CD4-positive, alpha-beta T cell (primary cell): Measurements from ENCODE around the gene GPR183. TPM values are rescaled to one million over a fixed set of nuclear protein-coding genes. Genes with fewer than 3 reads are reported as not detected.
A peak's percentile ranks its signal among the peaks of the same experiment; 100 is the strongest.

Source experiments
- ATAC-seq: fragments of 200-7000 bp; cut with Tn5 transposase; one replicate; pipeline ENCODE4 v1.10.0; 2022; ENCODE audit warnings: mild to moderate bottlenecking; ENCODE audit not compliant: poor library complexity
- CTCF ChIA-PET: fragments of 350-600 bp; sonication (Branson Sonifier 250); formaldehyde crosslinking; loops from one replicate; lab custom pipeline; 2021; ENCODE audit warnings: antibody characterized with exemption, inconsistent platforms; lab: Charles Lee
- POLR2A ChIA-PET: fragments of 350-600 bp; sonication (Branson Sonifier 250); formaldehyde crosslinking; loops from one replicate; lab custom pipeline; 2021; ENCODE audit warnings: antibody characterized with exemption, inconsistent platforms; lab: Charles Lee
- DNase-seq, 14 experiments: peaks; one replicate each; pipeline ENCODE4 v3.0.0-alpha.2; 2013 to 2020; ENCODE audit warnings: mixed read lengths in 2 of 14
- H3K27ac ChIP-seq, 2 donors: one replicate each; pipeline versions ENCODE4 v1.5.1 to v1.7.0; 2013; ENCODE audit warnings: low read length in 2 of 2, low read depth in 1 of 2, mild to moderate bottlenecking in 1 of 2
- H3K27me3 ChIP-seq, 2 experiments: 1 replicate in 1 of 2; 2 replicates in 1 of 2; pipeline versions ENCODE4 v1.6.1 to v1.7.0; 2013; ENCODE audit warnings: low read length in 2 of 2, control low read depth in 1 of 2, mild to moderate bottlenecking in 1 of 2, moderate library complexity in 1 of 2; ENCODE audit not compliant: insufficient read depth in 2 of 2, control insufficient read depth in 1 of 2
- H3K36me3 ChIP-seq: one replicate; pipeline ENCODE4 v1.6.1; 2013; ENCODE audit warnings: low read length, control low read depth; ENCODE audit not compliant: insufficient read depth
- H3K4me1 ChIP-seq: one replicate; pipeline ENCODE4 v1.6.1; 2013; ENCODE audit warnings: low read length, control low read depth; ENCODE audit not compliant: insufficient read depth
- H3K4me3 ChIP-seq: one replicate; pipeline ENCODE4 v1.5.1; 2013; ENCODE audit warnings: mild to moderate bottlenecking, low read length, moderate library complexity
- H3K9me3 ChIP-seq, 2 experiments: 1 replicate in 1 of 2; 2 replicates in 1 of 2; pipeline versions ENCODE4 v1.6.1 to v1.7.0; 2013; ENCODE audit warnings: low read length in 2 of 2, mild to moderate bottlenecking in 2 of 2, control low read depth in 1 of 2, moderate library complexity in 1 of 2; ENCODE audit not compliant: control insufficient read depth in 1 of 2, insufficient read depth in 1 of 2
- H3K27ac Mint-ChIP-seq: one replicate; pipeline ENCODE4 v1.8.0; 2020; ENCODE audit warnings: mixed read lengths
- H3K27me3 Mint-ChIP-seq: one replicate; pipeline ENCODE4 v1.8.0; 2021; ENCODE audit warnings: mixed read lengths
- H3K36me3 Mint-ChIP-seq: one replicate; pipeline ENCODE4 v1.8.0; 2021; ENCODE audit warnings: low read depth, mixed read lengths
- H3K4me1 Mint-ChIP-seq: one replicate; pipeline ENCODE4 v1.8.0; 2021; ENCODE audit warnings: low read depth, mixed read lengths
- H3K4me3 Mint-ChIP-seq: one replicate; pipeline ENCODE4 v1.8.0; 2020; ENCODE audit warnings: mild to moderate bottlenecking, mixed read lengths
- H3K9me3 Mint-ChIP-seq: one replicate; pipeline ENCODE4 v1.8.0; 2020; ENCODE audit warnings: mixed read lengths
- intact Hi-C, 2 experiments: fragments of 100-400 bp; cut with DNase I in 1 of 2; cut with micrococcal nuclease in 1 of 2; formaldehyde crosslinking; loops; one replicate each; pipeline versions ENCODE4 v1.15.1 to v1.9.0; 2023 to 2025; cut with DNase I, micrococcal nuclease
- polyA plus RNA-seq, 2 donors: library from polyadenylated mRNA; unstranded; fragments of 120-200 nt; gene quantifications; one replicate each; pipeline ENCODE4 v1.2.1, GENCODE V29; 2013
- total RNA-seq, 174 experiments: library from RNA in 2 of 174; stranded (reverse) in 2 of 174; gene quantifications; one replicate each; pipeline ENCODE4 v1.2.3 and lab custom pipeline; 2021 to 2026
- TF ChIP-seq, protein P1 (sequence below): fragments of 200-600 bp; IDR thresholded peaks from one replicate; pipeline ENCODE4 v1.8.0; 2022; ENCODE audit warnings: antibody characterized with exemption, mild to moderate bottlenecking

The GPR183 gene
- 100 to 1,000 TPM; 330 to 337 TPM for total RNA-seq
- 132 TPM for polyA plus RNA-seq (2013, experiment 1 of 2)
- polyA plus RNA-seq (2013, experiment 2 of 2), result 159 TPM
- 55.1 to 1,028 (median 232) reads per million in 172 experiments for total RNA-seq (lab: John Stamatoyannopoulos, UW)

- Histone ChIP-seq H3K27me3 (no peaks in the 10 kb centered on the region), H3K36me3 (peaks cover 31% of the 10 kb centered on the region), H3K4me1 (peaks cover 59% of the 10 kb centered on the region), H3K4me3 (peak within 1 kb of the TSS; percentile 83), H3K9me3 (no peaks in the 10 kb centered on the region), H3K27ac (peak within 1 kb of the TSS; percentile 68 to 80)
- peaks cover 69% of the 10 kb centered on the region for H3K36me3 Mint-ChIP-seq
- DNase-seq (peak in 5 of 14 experiments; percentile 26 to 90 (median 86)), ATAC-seq (peak; percentile 74)
- H3K27me3 Mint-ChIP-seq, result no peaks in the 10 kb centered on the region
- CTCF ChIA-PET, result interaction anchor here (1.2 to 6.4 kb wide), 8 partner anchors 8 to 131 kb away, joined by 3 to 44 read pairs (median 8); no protein-coding TSS in a partner anchor
- intact Hi-C loops, result loop anchor here (1.0 to 5.0 kb wide), 7 partner anchors 15 to 128 kb away; no protein-coding TSS in a partner anchor
- H3K27ac Mint-ChIP-seq, result peak within 1 kb of the TSS; percentile 89
- H3K9me3 Mint-ChIP-seq, result no peaks in the 10 kb centered on the region
- peaks cover 75% of the 10 kb centered on the region for H3K4me1 Mint-ChIP-seq
- POLR2A ChIA-PET, result interaction anchor here (0.7 to 13.9 kb wide), 24 partner anchors 8 to 128 kb away, joined by 3 to 220 read pairs (median 13); partner anchors contain the start of genes GPR18 and UBAC2
- TF ChIP-seq, protein P1, sequence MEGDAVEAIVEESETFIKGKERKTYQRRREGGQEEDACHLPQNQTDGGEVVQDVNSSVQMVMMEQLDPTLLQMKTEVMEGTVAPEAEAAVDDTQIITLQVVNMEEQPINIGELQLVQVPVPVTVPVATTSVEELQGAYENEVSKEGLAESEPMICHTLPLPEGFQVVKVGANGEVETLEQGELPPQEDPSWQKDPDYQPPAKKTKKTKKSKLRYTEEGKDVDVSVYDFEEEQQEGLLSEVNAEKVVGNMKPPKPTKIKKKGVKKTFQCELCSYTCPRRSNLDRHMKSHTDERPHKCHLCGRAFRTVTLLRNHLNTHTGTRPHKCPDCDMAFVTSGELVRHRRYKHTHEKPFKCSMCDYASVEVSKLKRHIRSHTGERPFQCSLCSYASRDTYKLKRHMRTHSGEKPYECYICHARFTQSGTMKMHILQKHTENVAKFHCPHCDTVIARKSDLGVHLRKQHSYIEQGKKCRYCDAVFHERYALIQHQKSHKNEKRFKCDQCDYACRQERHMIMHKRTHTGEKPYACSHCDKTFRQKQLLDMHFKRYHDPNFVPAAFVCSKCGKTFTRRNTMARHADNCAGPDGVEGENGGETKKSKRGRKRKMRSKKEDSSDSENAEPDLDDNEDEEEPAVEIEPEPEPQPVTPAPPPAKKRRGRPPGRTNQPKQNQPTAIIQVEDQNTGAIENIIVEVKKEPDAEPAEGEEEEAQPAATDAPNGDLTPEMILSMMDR, result no peak
- H3K4me3 Mint-ChIP-seq, result peak within 1 kb of the TSS; percentile 97
Measured at GRCh38 chr13:99307247-99307646, at the start of gene GPR183. GPR183 (minus strand) TSS chr13:99307399; CDS start chr13:99296145, 11,254 bp downstream.

GRCh38 chr13:99356262-99357091 is 49.3 kb upstream of the GPR183 start:
- ATAC-seq (peak; percentile 54), DNase-seq (peak in 12 of 14 experiments; percentile 42 to 97 (median 56))
- intact Hi-C loops, result loop anchor here in 1 of 2 experiments (1.0 to 5.0 kb wide), 6 partner anchors 16 to 139 kb away; no protein-coding TSS in a partner anchor
- H3K4me3 Mint-ChIP-seq, result peak overlapping the region; percentile 49
- peaks cover 71% of the 10 kb centered on the region for H3K36me3 Mint-ChIP-seq
- H3K9me3 Mint-ChIP-seq, result no peaks in the 10 kb centered on the region
- POLR2A ChIA-PET, result interaction anchor here (0.8 to 8.3 kb wide), 24 partner anchors 10 to 156 kb away, joined by 3 to 220 read pairs (median 5); partner anchors contain the start of genes GPR183 and UBAC2
- TF ChIP-seq, protein P1, result no peak
- H3K27me3 Mint-ChIP-seq, result no peaks in the 10 kb centered on the region
- H3K4me1 Mint-ChIP-seq, result peaks cover 100% of the 10 kb centered on the region
- Histone ChIP-seq H3K4me1 (peaks cover 95% of the 10 kb centered on the region), H3K27me3 (no peaks in the 10 kb centered on the region), H3K27ac (peak overlapping the region; percentile 93 to 97), H3K4me3 (peak overlapping the region; percentile 19), H3K36me3 (peaks cover 14% of the 10 kb centered on the region), H3K9me3 (no peaks in the 10 kb centered on the region)
- CTCF ChIA-PET, result interaction anchor here (0.9 to 2.8 kb wide), 8 partner anchors 16 to 87 kb away, joined by 3 to 14 read pairs (median 6); no protein-coding TSS in a partner anchor
- H3K27ac Mint-ChIP-seq, result peak overlapping the region; percentile 97

DNA sequence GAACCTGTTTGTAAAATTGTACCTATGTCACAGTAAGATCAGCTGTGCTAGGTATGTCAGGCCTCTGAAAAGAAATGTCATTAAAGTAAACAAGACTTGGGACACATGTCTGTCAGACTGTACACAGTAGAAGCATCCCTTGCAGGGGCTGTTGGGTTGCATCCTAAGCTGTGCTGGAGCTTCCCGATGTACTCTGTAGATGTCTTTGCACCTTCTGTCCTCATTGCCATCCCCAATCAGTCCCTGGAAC is 48.7 kb upstream of the GPR183 start:
- CTCF ChIA-PET, result interaction anchor here (0.9 to 2.8 kb wide), 8 partner anchors 16 to 86 kb away, joined by 3 to 14 read pairs (median 6); no protein-coding TSS in a partner anchor
- Histone ChIP-seq H3K27ac (peak overlapping the region; percentile 93 to 97), H3K36me3 (peaks cover 14% of the 10 kb centered on the region), H3K4me3 (peak overlapping the region; percentile 19), H3K4me1 (peaks cover 98% of the 10 kb centered on the region), H3K9me3 (no peaks in the 10 kb centered on the region), H3K27me3 (no peaks in the 10 kb centered on the region)
- peak overlapping the region; percentile 97 for H3K27ac Mint-ChIP-seq
- H3K27me3 Mint-ChIP-seq, result no peaks in the 10 kb centered on the region
- H3K4me1 Mint-ChIP-seq, result peaks cover 100% of the 10 kb centered on the region
- POLR2A ChIA-PET, result interaction anchor here (0.8 to 8.3 kb wide), 23 partner anchors 11 to 156 kb away, joined by 3 to 220 read pairs (median 5); partner anchors contain the start of genes GPR183 and UBAC2
- no peaks in the 10 kb centered on the region for H3K9me3 Mint-ChIP-seq
- TF ChIP-seq, protein P1, result no peak
- DNase-seq (no peak), ATAC-seq (peak; percentile 38)
- intact Hi-C loops, result loop anchor here in 1 of 2 experiments (1.0 to 5.0 kb wide), 5 partner anchors 28 to 139 kb away; no protein-coding TSS in a partner anchor
- H3K4me3 Mint-ChIP-seq, result peak overlapping the region; percentile 49
- H3K36me3 Mint-ChIP-seq, result peaks cover 70% of the 10 kb centered on the region
